Peyer's patch (tissue), 4 donors: ENCODE results near the gene FRMPD1. TPM values are rescaled to one million over a fixed set of nuclear protein-coding genes. Genes with fewer than 3 reads are reported as not detected.

Experiments
- DNase-seq, 3 donors: peaks; one replicate each; pipeline ENCODE4 v3.0.0-alpha.2; 2017 to 2019
- H3K27ac ChIP-seq, 4 donors: fragments of 200-600 bp; sonication (generic); one replicate each; pipeline ENCODE4 v1.5.1; 2016 to 2019
- H3K27me3 ChIP-seq, 2 donors: fragments of 200-600 bp; sonication (generic); one replicate each; pipeline ENCODE4 v1.5.1; 2019
- H3K36me3 ChIP-seq, 3 donors: fragments of 200-600 bp; sonication (generic); one replicate each; pipeline ENCODE4 v1.5.1; 2016 to 2019
- H3K4me1 ChIP-seq, 4 donors: fragments of 200-600 bp; sonication (generic); one replicate each; pipeline ENCODE4 v1.5.1; 2016 to 2019
- H3K4me3 ChIP-seq, 4 donors: fragments of 200-600 bp; sonication (generic); 1 replicate in 3 of 4; 2 replicates in 1 of 4; pipeline ENCODE4 v1.5.1; 2016 to 2019; ENCODE audit warnings: mild to moderate bottlenecking in 1 of 4
- H3K9me3 ChIP-seq, 4 donors: fragments of 200-600 bp; sonication (generic); one replicate each; pipeline ENCODE4 v1.5.1; 2016 to 2019; ENCODE audit warnings: mild to moderate bottlenecking in 1 of 4
- POLR2A ChIP-seq, 2 donors: fragments of 450-650 bp; IDR thresholded peaks; one replicate each; pipeline ENCODE4 v1.5.1; 2017; ENCODE audit warnings: antibody characterized with exemption in 2 of 2, mild to moderate bottlenecking in 2 of 2, moderate library complexity in 2 of 2
- total RNA-seq, 4 donors: library from RNA; depleted of rRNA; stranded (reverse); fragments of >200 nt; gene quantifications; one replicate each; pipeline ENCODE4 v1.1.0, GENCODE V29; 2016
- TF ChIP-seq, protein P1 (sequence below), 6 experiments: fragments of 450-650 bp in 4 of 6; fragments of 200-600 bp in 2 of 6; sonication (generic) in 1 of 6; IDR thresholded peaks; one replicate each; pipeline ENCODE4 v1.5.1; 2017 to 2019; ENCODE audit warnings: antibody characterized with exemption in 6 of 6, mild to moderate bottlenecking in 3 of 6, moderate library complexity in 1 of 6

Gene FRMPD1
- total RNA-seq, 4 donors from 2014 or later, result 0.40 TPM; not detected in 3

DNA sequence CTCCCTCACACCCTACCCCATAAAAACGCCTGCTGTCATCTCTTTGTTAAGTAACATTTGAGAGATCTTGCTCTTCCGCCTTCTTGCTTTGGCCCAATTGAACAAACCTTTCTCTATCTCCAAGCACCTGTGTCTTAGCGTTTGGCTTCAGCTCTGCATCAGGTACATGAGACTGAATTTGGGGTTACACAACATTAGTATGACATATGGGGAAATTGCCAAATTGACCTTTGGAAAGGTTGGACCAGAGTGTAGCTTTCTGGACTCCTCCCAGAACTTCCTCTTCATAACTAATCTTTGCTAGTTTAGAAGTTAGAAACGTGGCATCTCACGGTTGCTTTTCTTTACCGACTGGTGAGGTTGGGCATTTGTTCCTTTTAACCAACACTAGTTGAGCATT lies 137.6 kb downstream of the FRMPD1 start:
- Histone ChIP-seq H3K4me1 (peaks cover 0 to 7% (median 0%) of the 10 kb centered on the region in 4 donors), H3K27me3 (no peaks in the 10 kb centered on the region), H3K27ac (no peak overlapping the region), H3K36me3 (peaks cover 0 to 2% (median 0%) of the 10 kb centered on the region in 3 donors), H3K4me3 (no peak overlapping the region), H3K9me3 (no peaks in the 10 kb centered on the region)
- no peak for DNase-seq
- TF ChIP-seq POLR2A (IDR thresholded peaks at IDR 0.05), result no peak
- TF ChIP-seq, protein P1, sequence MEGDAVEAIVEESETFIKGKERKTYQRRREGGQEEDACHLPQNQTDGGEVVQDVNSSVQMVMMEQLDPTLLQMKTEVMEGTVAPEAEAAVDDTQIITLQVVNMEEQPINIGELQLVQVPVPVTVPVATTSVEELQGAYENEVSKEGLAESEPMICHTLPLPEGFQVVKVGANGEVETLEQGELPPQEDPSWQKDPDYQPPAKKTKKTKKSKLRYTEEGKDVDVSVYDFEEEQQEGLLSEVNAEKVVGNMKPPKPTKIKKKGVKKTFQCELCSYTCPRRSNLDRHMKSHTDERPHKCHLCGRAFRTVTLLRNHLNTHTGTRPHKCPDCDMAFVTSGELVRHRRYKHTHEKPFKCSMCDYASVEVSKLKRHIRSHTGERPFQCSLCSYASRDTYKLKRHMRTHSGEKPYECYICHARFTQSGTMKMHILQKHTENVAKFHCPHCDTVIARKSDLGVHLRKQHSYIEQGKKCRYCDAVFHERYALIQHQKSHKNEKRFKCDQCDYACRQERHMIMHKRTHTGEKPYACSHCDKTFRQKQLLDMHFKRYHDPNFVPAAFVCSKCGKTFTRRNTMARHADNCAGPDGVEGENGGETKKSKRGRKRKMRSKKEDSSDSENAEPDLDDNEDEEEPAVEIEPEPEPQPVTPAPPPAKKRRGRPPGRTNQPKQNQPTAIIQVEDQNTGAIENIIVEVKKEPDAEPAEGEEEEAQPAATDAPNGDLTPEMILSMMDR (IDR thresholded peaks at IDR 0.05), result no peak

DNA sequence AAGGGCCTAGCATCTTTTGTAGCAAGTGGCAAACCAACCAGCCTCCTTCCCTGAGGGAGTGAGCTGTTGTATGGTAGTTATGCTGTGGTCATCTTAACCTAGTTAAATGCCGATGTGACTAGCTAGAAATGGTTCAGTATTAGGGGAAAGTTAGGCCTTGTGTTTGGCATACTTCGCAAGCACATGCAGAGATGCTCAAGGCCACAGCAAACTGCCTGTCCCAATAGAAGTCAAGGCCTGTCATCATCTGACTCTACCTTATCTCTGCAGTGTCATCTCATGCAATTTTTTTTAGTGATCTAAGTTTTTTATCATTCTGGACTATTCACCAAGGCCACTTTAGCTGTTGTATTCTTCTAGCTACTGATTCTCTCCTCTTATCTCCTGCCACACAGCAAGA lies 139.3 kb downstream of the FRMPD1 start:
- Histone ChIP-seq H3K4me1 (no peaks in the 10 kb centered on the region), H3K27ac (no peak overlapping the region), H3K27me3 (no peaks in the 10 kb centered on the region), H3K9me3 (no peaks in the 10 kb centered on the region), H3K36me3 (no peaks in the 10 kb centered on the region), H3K4me3 (no peak overlapping the region)
- no peak for DNase-seq
- TF ChIP-seq, protein P1 (IDR thresholded peaks at IDR 0.05), result no peak
- no peak for TF ChIP-seq POLR2A (IDR thresholded peaks at IDR 0.05)

DNA sequence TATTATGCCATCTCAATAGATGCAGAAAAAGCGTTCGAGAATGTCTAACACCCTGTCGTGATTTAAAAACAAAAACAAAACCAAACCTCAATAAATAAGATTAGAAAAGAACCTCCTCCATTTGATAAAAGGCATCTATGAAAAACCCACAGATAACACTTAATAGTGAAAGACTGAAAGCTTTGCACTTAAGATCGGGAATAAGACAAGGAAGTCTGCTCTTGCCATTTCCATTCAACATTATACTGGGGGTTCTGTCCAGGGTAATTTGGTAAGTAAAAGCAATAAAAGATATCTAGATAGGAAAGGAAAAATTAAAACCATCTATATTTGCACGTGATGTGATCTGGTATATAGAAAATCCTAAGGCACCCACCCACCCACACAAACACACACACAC lies 141.4 kb downstream of the FRMPD1 start:
- Histone ChIP-seq H3K27ac (no peak overlapping the region), H3K27me3 (no peaks in the 10 kb centered on the region), H3K4me3 (no peak overlapping the region), H3K4me1 (no peaks in the 10 kb centered on the region), H3K36me3 (no peaks in the 10 kb centered on the region), H3K9me3 (no peaks in the 10 kb centered on the region)
- no peak for TF ChIP-seq POLR2A (IDR thresholded peaks at IDR 0.05)
- TF ChIP-seq, protein P1 (IDR thresholded peaks at IDR 0.05), result no peak
- no peak for DNase-seq

DNA sequence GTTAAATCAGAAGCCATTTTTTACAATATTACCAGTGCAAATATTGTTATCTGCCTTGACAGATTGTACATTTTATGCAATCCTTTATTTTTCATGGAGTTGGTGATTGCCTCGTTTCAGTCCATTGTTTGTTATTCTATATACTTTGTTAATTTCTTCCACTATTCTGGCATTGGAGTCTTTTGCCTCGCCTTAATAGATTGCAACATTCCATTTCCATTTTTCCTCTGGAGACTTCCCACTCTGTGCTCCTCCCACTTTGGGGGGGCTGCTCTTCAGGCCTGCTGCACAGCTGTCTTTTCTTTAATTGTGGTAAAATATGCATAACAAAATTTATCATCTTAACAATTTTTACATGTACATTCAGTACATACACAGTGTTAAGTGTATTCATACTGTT lies 145.5 kb downstream of the FRMPD1 start:
- no peak overlapping the region for H3K27ac ChIP-seq
- TF ChIP-seq, protein P1 (IDR thresholded peaks at IDR 0.05), result no peak
- no peak for TF ChIP-seq POLR2A (IDR thresholded peaks at IDR 0.05)
- H3K36me3 ChIP-seq, result no peaks in the 10 kb centered on the region
- DNase-seq, result no peak
- H3K9me3 ChIP-seq, result no peaks in the 10 kb centered on the region
- H3K27me3 ChIP-seq, result no peaks in the 10 kb centered on the region
- peaks cover 0 to 7% (median 2%) of the 10 kb centered on the region in 4 donors for H3K4me1 ChIP-seq
- H3K4me3 ChIP-seq, result no peak overlapping the region

Other genes with a start within 250 kb of the FRMPD1 start
- gene GRHPR, start 228.3 kb upstream of the FRMPD1 start, total RNA-seq, result 100 to 1,000 TPM in 3 of 4 donors, 10 to 100 TPM in 1; 99.0 to 141 (median 114) TPM
- gene ZBTB5, start 185.5 kb upstream of the FRMPD1 start, total RNA-seq, result 10 to 100 TPM in 3 of 4 donors, 1 to 10 TPM in 1; 9.1 to 15.1 (median 12.8) TPM
- 10 to 100 TPM in 1 of 4 donors, 1 to 10 TPM in 3; 4.0 to 21.5 (median 8.1) TPM for gene POLR1E, start 165.0 kb upstream of the FRMPD1 start, total RNA-seq
- gene FBXO10, start 74.6 kb upstream of the FRMPD1 start, total RNA-seq, result 10 to 100 TPM in 1 of 4 donors, 1 to 10 TPM in 3; 1.6 to 12.4 (median 4.2) TPM
- 100 to 1,000 TPM in 2 of 4 donors, 10 to 100 TPM in 2; 26.9 to 116 (median 77.0) TPM for gene TOMM5, start 58.4 kb upstream of the FRMPD1 start, total RNA-seq
- 10 to 100 TPM in 3 of 4 donors, 1 to 10 TPM in 1; 3.3 to 33.0 (median 16.1) TPM for gene TRMT10B, start 102.9 kb downstream of the FRMPD1 start, total RNA-seq
- gene EXOSC3, start 134.1 kb downstream of the FRMPD1 start, total RNA-seq, result 10 to 100 TPM; 32.0 to 63.5 (median 44.7) TPM
- gene DCAF10, start 149.8 kb downstream of the FRMPD1 start, total RNA-seq, result 10 to 100 TPM; 23.4 to 84.2 (median 32.8) TPM